ENCODE results near the gene CD209. TPM values are rescaled to one million over a fixed set of nuclear protein-coding genes. Genes with fewer than 3 reads are reported as not detected.

CD209 gene
- total RNA-seq, 4 donors from 2014 or later = 12.7 to 21.8 (median 17.2) TPM

DNA sequence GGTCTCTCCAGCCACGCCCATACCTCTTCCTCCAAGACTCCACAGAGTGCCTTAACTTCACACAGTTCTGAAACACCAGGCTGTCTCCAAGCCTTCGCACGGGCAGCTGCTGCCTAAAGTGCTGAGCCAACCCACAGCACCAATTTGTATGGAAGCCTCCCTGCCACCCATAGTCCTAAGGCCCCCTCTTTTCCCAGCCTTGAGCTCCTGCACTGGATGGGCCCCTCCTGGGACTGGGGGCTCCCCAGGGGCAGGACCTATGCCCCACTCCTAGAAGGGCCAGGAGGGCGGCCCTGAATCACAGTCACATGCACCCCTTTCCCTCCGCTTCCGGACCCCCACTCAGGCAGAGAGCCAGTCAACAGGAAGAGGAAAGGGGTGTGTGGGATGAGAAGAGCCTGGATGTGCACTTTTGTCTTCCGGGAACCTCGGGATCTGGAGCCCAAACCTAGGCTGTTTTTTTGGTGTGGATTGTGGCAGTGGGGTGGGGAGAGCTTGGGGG is 40.3 kb downstream of the CD209 start:
- no peak for DNase-seq (ENCODE audit: low spot score)
- no peak for ATAC-seq (ENCODE audit: low FRiP score)
- TF ChIP-seq CTCF (IDR thresholded peaks at IDR 0.05) = no peak

GRCh38 chr19:7706188-7706954 is 41.0 kb downstream of the CD209 start:
- no peak for TF ChIP-seq CTCF (IDR thresholded peaks at IDR 0.05)
- no peak for ATAC-seq (ENCODE audit: low FRiP score)
- no peak for DNase-seq (ENCODE audit: low spot score)

DNA sequence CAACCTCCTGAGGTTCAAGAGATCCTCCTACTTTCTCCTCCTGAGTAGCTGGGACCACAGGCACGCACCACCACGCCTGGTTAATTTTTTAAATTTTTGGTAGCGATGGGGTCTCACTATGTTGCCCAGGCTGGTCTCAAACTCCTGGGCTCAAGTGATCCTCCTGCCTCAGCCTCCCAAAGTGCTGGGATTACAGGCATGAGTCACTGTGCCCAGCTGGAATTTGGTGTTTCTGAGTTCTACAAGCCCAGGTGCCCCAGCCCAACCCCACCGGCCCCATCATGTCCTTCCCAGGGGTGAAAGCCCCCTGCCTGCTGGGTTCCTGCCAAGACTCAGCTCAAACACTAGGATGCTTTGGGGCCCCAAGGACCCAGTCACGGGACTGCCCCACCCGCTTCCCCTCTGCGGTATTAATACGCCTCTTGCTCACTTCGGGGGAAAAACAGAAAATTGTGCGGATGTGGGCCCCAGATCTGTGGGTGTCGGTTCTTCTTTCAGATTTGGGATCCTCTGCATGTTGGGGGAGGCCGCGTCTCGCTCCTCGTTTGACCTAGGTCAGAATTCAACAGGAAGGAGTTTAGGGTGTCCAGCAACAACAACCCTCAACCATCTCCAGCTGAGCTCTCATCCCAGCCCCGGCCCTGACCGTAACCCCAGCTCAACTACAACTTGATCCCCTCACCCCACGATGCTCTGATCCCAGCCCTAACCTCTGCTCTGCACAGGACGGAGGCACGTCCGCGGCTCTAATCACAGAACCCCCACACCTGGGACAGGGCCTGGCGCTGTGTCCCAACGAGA is 41.7 kb downstream of the CD209 start:
- TF ChIP-seq CTCF (IDR thresholded peaks at IDR 0.05) = no peak
- DNase-seq (ENCODE audit: low spot score) = no peak
- no peak for ATAC-seq (ENCODE audit: low FRiP score)

GRCh38 chr19:7704280-7705060 is 42.9 kb downstream of the CD209 start:
- no peak for DNase-seq (ENCODE audit: low spot score)
- no peak for TF ChIP-seq CTCF (IDR thresholded peaks at IDR 0.05)

GRCh38 chr19:7703332-7703731 is 44.0 kb downstream of the CD209 start:
- DNase-seq (ENCODE audit: low spot score) (no peak), ATAC-seq (ENCODE audit: low FRiP score) (no peak)
- no peak for TF ChIP-seq CTCF (IDR thresholded peaks at IDR 0.05)

More at GRCh38 chr19:7704280-7705060, 42.9 kb downstream of the CD209 start:
- ATAC-seq (ENCODE audit: low FRiP score) = no peak

GRCh38 chr19:7701654-7702457 is 45.5 kb downstream of the CD209 start, which contains the start of gene FCER2:
Gene FCER2, minus strand, starts transcription at chr19:7702131. Its CDS starts 2,371 bp downstream, at chr19:7699760.
- ATAC-seq (ENCODE audit: low FRiP score) (no peak), DNase-seq (ENCODE audit: low spot score) (no peak)
- no peak for TF ChIP-seq CTCF (IDR thresholded peaks at IDR 0.05)

Data from omental fat pad (tissue), 4 donors.